Lung (tissue), 12 donors: Measurements from ENCODE around the gene PGR. TPM values are rescaled to one million over a fixed set of nuclear protein-coding genes. Genes with fewer than 3 reads are reported as not detected.

Source experiments
- ATAC-seq: fragments of 200-7000 bp; cut with Tn5 transposase; one replicate; pipeline ENCODE4 v1.9.1; 2020; ENCODE audit warnings: moderate number of reproducible peaks; ENCODE audit not compliant: insufficient read depth, low FRiP score
- DNase-seq, 3 donors: peaks; one replicate each; pipeline ENCODE4 v3.0.0-alpha.2; 2013 to 2017
- H3K27ac ChIP-seq, 2 donors: one replicate each; pipeline ENCODE4 v1.5.1; 2013; ENCODE audit warnings: mild to moderate bottlenecking in 2 of 2, moderate library complexity in 2 of 2, control low read depth in 1 of 2, inconsistent platforms in 1 of 2, low read depth in 1 of 2, low read length in 1 of 2
- H3K27me3 ChIP-seq, 3 donors: one replicate each; pipeline ENCODE4 v1.5.1; 2013; ENCODE audit warnings: low read length in 2 of 3; ENCODE audit not compliant: control insufficient read depth in 3 of 3, insufficient read depth in 3 of 3
- H3K36me3 ChIP-seq, 4 donors: one replicate each; pipeline ENCODE4 v1.5.1; 2013; ENCODE audit warnings: low read length in 4 of 4, mild to moderate bottlenecking in 1 of 4, moderate library complexity in 1 of 4; ENCODE audit not compliant: control insufficient read depth in 4 of 4, insufficient read depth in 4 of 4
- H3K4me1 ChIP-seq, 5 donors: one replicate each; pipeline ENCODE4 v1.5.1; 2013; ENCODE audit warnings: low read length in 5 of 5, mild to moderate bottlenecking in 2 of 5, moderate library complexity in 1 of 5; ENCODE audit not compliant: control insufficient read depth in 5 of 5, insufficient read depth in 5 of 5
- H3K4me3 ChIP-seq: one replicate; pipeline ENCODE4 v1.5.1; 2013; ENCODE audit warnings: mild to moderate bottlenecking, control low read depth, moderate library complexity
- H3K9ac ChIP-seq, 2 donors: one replicate each; pipeline ENCODE4 v1.5.1; 2013; ENCODE audit warnings: low read length in 2 of 2, control low read depth in 1 of 2; ENCODE audit not compliant: insufficient read depth in 1 of 2
- H3K9me3 ChIP-seq, 4 donors: one replicate each; pipeline ENCODE4 v1.5.1; 2013; ENCODE audit warnings: low read length in 3 of 4, mild to moderate bottlenecking in 1 of 4, moderate library complexity in 1 of 4; ENCODE audit not compliant: control insufficient read depth in 4 of 4, insufficient read depth in 3 of 4
- WGBS, 2 donors: extraction: QIAGEN DNeasy Blood & Tissue Kit; methylation state at CpG; one replicate each; pipeline ENCODE4 v1.1.7; 2013; 5-methylcytosine and 5-hydroxymethylcytosine counted together
- polyA plus RNA-seq, 2 donors: library from polyadenylated mRNA; stranded (reverse); fragments of 200-250 nt; gene quantifications; one replicate each; pipeline ENCODE4 v1.2.1, GENCODE V29; 2013
- total RNA-seq, 2 donors: library from RNA; depleted of rRNA in 1 of 2; stranded (reverse); fragments of >200 nt in 1 of 2; gene quantifications; one replicate each; pipeline ENCODE4 v1.2.1, GENCODE V29; 2014 to 2021
- TF ChIP-seq, protein P1 (sequence below): IDR thresholded peaks from 2 replicates; pipeline ENCODE4 v1.5.1; 2012; ENCODE audit warnings: mild to moderate bottlenecking; ENCODE audit errors: control extremely low read depth, extremely low read depth
- donor health status: control.
- donor health status: control.
- donor health status: Bipolar disorder and iron deficiency.
- donor health status: healthy.
- donor health status: DM: yes; HTN: yes; CAD: no.

PGR gene
- total and polyA plus RNA-seq, 4 donors: 0.16 to 8.8 (median 1.3) TPM

- TF ChIP-seq, protein P1, sequence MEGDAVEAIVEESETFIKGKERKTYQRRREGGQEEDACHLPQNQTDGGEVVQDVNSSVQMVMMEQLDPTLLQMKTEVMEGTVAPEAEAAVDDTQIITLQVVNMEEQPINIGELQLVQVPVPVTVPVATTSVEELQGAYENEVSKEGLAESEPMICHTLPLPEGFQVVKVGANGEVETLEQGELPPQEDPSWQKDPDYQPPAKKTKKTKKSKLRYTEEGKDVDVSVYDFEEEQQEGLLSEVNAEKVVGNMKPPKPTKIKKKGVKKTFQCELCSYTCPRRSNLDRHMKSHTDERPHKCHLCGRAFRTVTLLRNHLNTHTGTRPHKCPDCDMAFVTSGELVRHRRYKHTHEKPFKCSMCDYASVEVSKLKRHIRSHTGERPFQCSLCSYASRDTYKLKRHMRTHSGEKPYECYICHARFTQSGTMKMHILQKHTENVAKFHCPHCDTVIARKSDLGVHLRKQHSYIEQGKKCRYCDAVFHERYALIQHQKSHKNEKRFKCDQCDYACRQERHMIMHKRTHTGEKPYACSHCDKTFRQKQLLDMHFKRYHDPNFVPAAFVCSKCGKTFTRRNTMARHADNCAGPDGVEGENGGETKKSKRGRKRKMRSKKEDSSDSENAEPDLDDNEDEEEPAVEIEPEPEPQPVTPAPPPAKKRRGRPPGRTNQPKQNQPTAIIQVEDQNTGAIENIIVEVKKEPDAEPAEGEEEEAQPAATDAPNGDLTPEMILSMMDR: no peak
- H3K36me3 ChIP-seq: peaks cover 0 to 9% (median 2%) of the 10 kb centered on the region in 4 donors
- H3K4me1 ChIP-seq: no peaks in the 10 kb centered on the region
- H3K4me3 ChIP-seq: no peak overlapping the region
- H3K27ac ChIP-seq: no peak overlapping the region
- ATAC-seq (no peak), DNase-seq (no peak)
- H3K9ac ChIP-seq: no peak overlapping the region
- peaks cover 0 to 7% (median 6%) of the 10 kb centered on the region in 4 donors for H3K9me3 ChIP-seq
- no peaks in the 10 kb centered on the region for H3K27me3 ChIP-seq
Observed at GRCh38 chr11:101082813-101083212, 46.8 kb downstream of the PGR start.

DNA sequence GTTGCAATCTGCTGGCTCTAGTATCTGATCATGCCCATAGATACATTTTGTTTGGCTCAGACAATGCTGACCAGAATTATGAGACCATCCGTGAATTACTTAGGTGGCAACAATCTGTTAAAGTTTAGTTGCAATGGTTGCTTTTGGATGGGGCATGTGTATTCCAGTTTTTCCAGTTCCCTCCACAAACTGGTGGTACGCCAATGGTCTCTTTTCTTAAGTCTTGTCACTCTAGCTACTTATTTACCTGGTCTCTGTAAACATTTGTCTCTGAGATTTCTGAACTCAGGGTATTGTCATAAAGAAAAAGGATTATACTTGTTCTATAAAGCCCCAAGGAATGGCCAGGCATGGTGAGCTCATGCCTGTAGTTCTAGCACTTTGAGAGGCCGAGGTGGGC, 65.9 kb downstream of the PGR start:
- Histone ChIP-seq H3K9me3 (no peaks in the 10 kb centered on the region), H3K27ac (peak overlapping the region in 1 of 2 donors; percentile 6), H3K27me3 (no peaks in the 10 kb centered on the region), H3K36me3 (no peaks in the 10 kb centered on the region), H3K4me1 (peaks cover 0 to 20% (median 0%) of the 10 kb centered on the region in 5 donors), H3K4me3 (no peak overlapping the region), H3K9ac (no peak overlapping the region)
- no peak for ATAC-seq
- 71 to 73% methylated on average over 3 of the region's 3 CpGs for WGBS, 2 donors
- TF ChIP-seq, protein P1: no peak
- DNase-seq: no peak

GRCh38 chr11:101061606-101062005, 68.0 kb downstream of the PGR start:
- Histone ChIP-seq H3K27ac (no peak overlapping the region), H3K36me3 (no peaks in the 10 kb centered on the region), H3K4me3 (no peak overlapping the region), H3K9me3 (no peaks in the 10 kb centered on the region), H3K9ac (no peak overlapping the region), H3K27me3 (no peaks in the 10 kb centered on the region), H3K4me1 (peaks cover 0 to 20% (median 0%) of the 10 kb centered on the region in 5 donors)
- DNase-seq (peak in 2 of 3 donors; percentile 17 to 26), ATAC-seq (no peak)
- TF ChIP-seq, protein P1: no peak
- 55 to 75% methylated on average over 2 of the region's 2 CpGs for WGBS, 2 donors

DNA sequence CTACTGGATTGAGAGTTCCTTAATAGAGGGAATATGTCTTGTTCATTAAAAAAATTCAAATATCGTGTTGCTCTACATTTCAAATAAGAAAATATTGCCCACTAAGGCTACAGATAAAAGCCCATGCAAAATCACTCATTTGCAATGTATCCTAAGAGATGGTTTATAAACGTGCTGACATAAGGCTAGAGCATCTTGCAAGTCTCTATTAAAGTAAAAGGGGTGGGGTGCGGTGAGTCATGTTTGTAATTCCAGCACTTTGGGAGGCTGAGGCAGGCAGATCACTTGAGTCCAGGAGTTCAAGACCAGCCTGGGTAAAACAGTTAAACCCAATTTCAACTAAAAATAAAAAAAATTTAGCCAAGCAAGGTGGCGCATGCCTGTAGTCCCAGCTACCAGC, 70.3 kb downstream of the PGR start:
- ATAC-seq: no peak
- Histone ChIP-seq H3K9ac (no peak overlapping the region), H3K4me1 (peaks cover 0 to 9% (median 0%) of the 10 kb centered on the region in 5 donors), H3K4me3 (no peak overlapping the region), H3K27me3 (no peaks in the 10 kb centered on the region), H3K9me3 (no peaks in the 10 kb centered on the region), H3K36me3 (no peaks in the 10 kb centered on the region), H3K27ac (no peak overlapping the region)
- DNase-seq: no peak
- TF ChIP-seq, protein P1: no peak
- WGBS, 2 donors: 78 to 80% methylated on average over 4 of the region's 4 CpGs
